Osteocyte (in vitro differentiated cells): ENCODE results near the gene ZNF622. TPM values are rescaled to one million over a fixed set of nuclear protein-coding genes. Genes with fewer than 3 reads are reported as not detected.

Source experiments
- DNase-seq: peaks from one replicate; pipeline ENCODE4 v3.0.0; 2021; ENCODE audit warnings: mixed read lengths; ENCODE audit not compliant: unreplicated experiment; ENCODE audit errors: extremely low spot score
- H3K27ac Mint-ChIP-seq: one replicate; pipeline ENCODE4 v1.8.0; 2021; ENCODE audit warnings: mild to moderate bottlenecking, mixed read lengths; ENCODE audit not compliant: unreplicated experiment
- H3K27me3 Mint-ChIP-seq: one replicate; pipeline ENCODE4 v1.8.0; 2021; ENCODE audit warnings: mixed read lengths; ENCODE audit not compliant: unreplicated experiment
- H3K36me3 Mint-ChIP-seq: one replicate; pipeline ENCODE4 v1.8.0; 2021; ENCODE audit warnings: mixed read lengths; ENCODE audit not compliant: unreplicated experiment
- H3K4me1 Mint-ChIP-seq: one replicate; pipeline ENCODE4 v1.8.0; 2021; ENCODE audit warnings: mixed read lengths; ENCODE audit not compliant: unreplicated experiment
- H3K4me3 Mint-ChIP-seq: one replicate; pipeline ENCODE4 v1.8.0; 2021; ENCODE audit warnings: mild to moderate bottlenecking, moderate library complexity, mixed read lengths; ENCODE audit not compliant: unreplicated experiment
- H3K9me3 Mint-ChIP-seq: one replicate; pipeline ENCODE4 v1.8.0; 2021; ENCODE audit warnings: mixed read lengths; ENCODE audit not compliant: unreplicated experiment
- CTCF ChIP-seq: fragments of 200-600 bp; sonication (generic); IDR thresholded peaks from 2 replicates; pipeline ENCODE4 v1.5.0; 2021; ENCODE audit warnings: antibody characterized with exemption, mild to moderate bottlenecking, moderate library complexity
- total RNA-seq: library from RNA; stranded (reverse); gene quantifications from 2 replicates; pipeline ENCODE4 v1.2.1, GENCODE V29; 2021

ZNF622 gene
- total RNA-seq, 1 donor from 2014 or later: 29.2 TPM

DNA sequence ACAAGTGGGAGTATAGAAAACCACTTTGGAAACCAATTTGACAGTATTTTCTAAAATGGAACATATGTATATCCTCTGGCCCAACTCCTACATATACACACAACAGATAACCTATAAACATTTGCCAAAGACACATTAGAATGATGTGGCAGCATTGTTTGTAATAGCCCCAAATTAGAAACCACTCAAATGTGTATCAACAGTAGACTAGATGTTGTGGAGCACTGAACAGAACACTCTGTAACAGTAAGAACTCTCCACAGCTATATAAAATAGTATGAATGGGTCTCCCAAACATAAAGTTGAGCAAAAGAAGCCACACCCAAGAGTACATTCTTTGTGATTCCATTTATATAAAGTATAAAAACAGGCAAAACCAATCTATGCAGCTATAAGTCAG lies 6.1 kb downstream of the ZNF622 start:
- Mint-ChIP-seq H3K36me3 (peaks cover 50% of the 10 kb centered on the region), H3K4me1 (peaks cover 37% of the 10 kb centered on the region), H3K27ac (no peak overlapping the region), H3K27me3 (no peaks in the 10 kb centered on the region), H3K9me3 (no peaks in the 10 kb centered on the region), H3K4me3 (no peak overlapping the region)
- no peak for DNase-seq
- no peak for TF ChIP-seq CTCF

- no peak overlapping the region for H3K27ac Mint-ChIP-seq
- no peaks in the 10 kb centered on the region for H3K27me3 Mint-ChIP-seq
- H3K4me3 Mint-ChIP-seq: no peak overlapping the region
- no peak for DNase-seq
- H3K4me1 Mint-ChIP-seq: peaks cover 21% of the 10 kb centered on the region
- H3K9me3 Mint-ChIP-seq: no peaks in the 10 kb centered on the region
- no peak for TF ChIP-seq CTCF
- H3K36me3 Mint-ChIP-seq: peaks cover 47% of the 10 kb centered on the region
Measured at GRCh38 chr5:16457853-16458252, 7.7 kb downstream of the ZNF622 start.

DNA sequence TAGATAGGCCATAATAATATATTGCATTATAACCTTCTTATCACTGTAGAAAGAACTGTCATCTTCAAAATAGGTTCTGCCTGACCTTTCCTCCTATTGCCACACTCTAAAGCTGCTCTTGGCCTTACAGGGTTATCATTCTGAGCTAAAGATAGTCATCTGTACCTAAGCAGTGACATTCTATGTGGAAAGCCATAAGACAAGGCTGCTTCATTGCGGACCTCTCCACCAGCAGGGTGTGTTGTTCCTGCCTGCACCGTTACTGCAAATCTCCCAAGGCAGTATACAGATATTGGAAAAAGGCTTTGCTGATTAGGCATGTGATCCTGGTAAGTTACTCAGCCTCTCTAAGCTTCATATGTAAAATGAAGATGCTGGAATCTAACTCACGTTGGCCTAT lies 8.1 kb downstream of the ZNF622 start:
- TF ChIP-seq CTCF: no peak
- Mint-ChIP-seq H3K36me3 (peaks cover 47% of the 10 kb centered on the region), H3K27me3 (no peaks in the 10 kb centered on the region), H3K27ac (no peak overlapping the region), H3K4me1 (peaks cover 21% of the 10 kb centered on the region), H3K4me3 (no peak overlapping the region), H3K9me3 (no peaks in the 10 kb centered on the region)
- no peak for DNase-seq

GRCh38 chr5:16456103-16456832 lies 9.3 kb downstream of the ZNF622 start:
- no peak for DNase-seq
- Mint-ChIP-seq H3K27me3 (no peaks in the 10 kb centered on the region), H3K4me3 (no peak overlapping the region), H3K36me3 (peaks cover 47% of the 10 kb centered on the region), H3K4me1 (peaks cover 12% of the 10 kb centered on the region), H3K27ac (peak overlapping the region; percentile 28), H3K9me3 (no peaks in the 10 kb centered on the region)
- peak; percentile 70 for TF ChIP-seq CTCF

- Mint-ChIP-seq H3K27ac (peak overlapping the region; percentile 28), H3K36me3 (peaks cover 47% of the 10 kb centered on the region), H3K4me1 (peaks cover 9% of the 10 kb centered on the region), H3K27me3 (no peaks in the 10 kb centered on the region), H3K9me3 (no peaks in the 10 kb centered on the region), H3K4me3 (no peak overlapping the region)
- TF ChIP-seq CTCF: no peak
- DNase-seq: no peak
Measured at GRCh38 chr5:16455668-16456067, 9.9 kb downstream of the ZNF622 start.
